Neural cell (in vitro differentiated cells): ENCODE measurements around the gene SETD2.
"Not testable (repeated sequence)": the region's sequence is repeated elsewhere in the genome, so short reads cannot be mapped to it uniquely, and the experiment has no call there.

ENCODE experiments used
- CTCF ChIP-seq: fragments of 450-650 bp; IDR thresholded peaks from 2 replicates; pipeline ENCODE4 v1.5.1; 2014; ENCODE audit warnings: antibody characterized with exemption, mild to moderate bottlenecking, moderate library complexity; ENCODE audit not compliant: poor library complexity, severe bottlenecking
- EP300 ChIP-seq: fragments of 450-650 bp; conservative IDR thresholded peaks from 2 replicates; pipeline ENCODE4 v1.6.1; 2014; ENCODE audit warnings: antibody characterized with exemption, mild to moderate bottlenecking, moderate library complexity; ENCODE audit not compliant: poor library complexity, severe bottlenecking
- EZH2 ChIP-seq: fragments of 200-600, 300-800 bp; shearing (Covaris generic), sonication (generic); IDR thresholded peaks from 2 replicates; pipeline ENCODE4 v1.6.1; 2014; ENCODE audit warnings: antibody characterized with exemption, low read length, borderline replicate concordance, mild to moderate bottlenecking; ENCODE audit not compliant: insufficient read depth, poor library complexity, severe bottlenecking
- POLR2AphosphoS5 ChIP-seq: IDR thresholded peaks from 2 replicates; pipeline ENCODE4 v1.6.1; 2012

- not testable (repeated sequence) for TF ChIP-seq EP300, CTCF, EZH2, POLR2AphosphoS5
Observed at GRCh38 chr3:47140973-47141461, 22.9 kb downstream of the SETD2 start.
